Myometrial cell (primary cell): ENCODE data around the gene TAF9. TPM values are rescaled to one million over a fixed set of nuclear protein-coding genes. Genes with fewer than 3 reads are reported as not detected.

Source experiments
- total RNA-seq: library from RNA; depleted of rRNA; stranded (reverse); fragments of >200 nt; gene quantifications from 2 replicates; pipeline ENCODE4 v1.2.3, GENCODE V29; 2015

TAF9 gene
- total RNA-seq, result 93.1 and 97.7 TPM in 2 replicates

GRCh38 chr5:69369340-69370121 is at the start of gene TAF9, which contains the start of the genes AK6 and RAD17:
Gene TAF9 (minus strand): TSS chr5:69369520. CDS start chr5:69365737, 3,783 bp downstream.
Gene AK6 (minus strand): TSS chr5:69369520. CDS start chr5:69369490, 30 bp downstream.
Gene RAD17 (plus strand): TSS chr5:69369818. CDS start chr5:69372209, 2,391 bp downstream.

GRCh38 chr5:69414885-69415583 is 45.7 kb upstream of the TAF9 start, which contains the start of gene MARVELD2:
Gene MARVELD2 (plus strand): TSS chr5:69415116. CDS start chr5:69419386, 4,270 bp downstream.

Other genes starting within 250 kb of the TAF9 start
- gene CCNB1, start 202.4 kb downstream of the TAF9 start, total RNA-seq, result 241 and 262 TPM in 2 replicates
- 28.4 and 33.4 TPM in 2 replicates for gene CENPH, start 179.9 kb downstream of the TAF9 start, total RNA-seq
- 60.3 and 62.9 TPM in 2 replicates for gene CDK7, start 134.6 kb downstream of the TAF9 start, total RNA-seq
- 2.9 and 5.8 TPM in 2 replicates for gene CCDC125, start 36.7 kb downstream of the TAF9 start, total RNA-seq
- 17.0 and 31.4 TPM in 2 replicates for gene AK6, start within 50 bp of the TAF9 start, total RNA-seq
- gene RAD17, start 298 bp upstream of the TAF9 start, total RNA-seq, result 12.7 and 20.0 TPM in 2 replicates
- 0.58 and 0.71 TPM in 2 replicates for gene MARVELD2, start 45.6 kb upstream of the TAF9 start, total RNA-seq
- gene OCLN, start 123.3 kb upstream of the TAF9 start, total RNA-seq, result 0.58 and 1.2 TPM in 2 replicates
- 19.6 and 25.2 TPM in 2 replicates for gene GTF2H2C, start 190.7 kb upstream of the TAF9 start, total RNA-seq